Panc1 (cell line): Measurements from ENCODE around the gene SF3A1. TPM values are rescaled to one million over a fixed set of nuclear protein-coding genes. Genes with fewer than 3 reads are reported as not detected.

Experiments used
- ATAC-seq: fragments of 200-7000 bp; cut with Tn5 transposase; 2 replicates; pipeline ENCODE4 v1.9.1; 2020; ENCODE audit warnings: mild to moderate bottlenecking, moderate library complexity
- BruUV-seq: library from RNA; stranded (reverse); fragments of 400-500 nt; replicated peaks from 2 replicates; lab custom pipeline; 2021; lab: Mats Ljungman, UMichigan
- CTCF ChIA-PET: fragments of 300-600 bp; sonication (Branson Sonifier 250); formaldehyde crosslinking; loops from one replicate; lab custom pipeline; 2022; ENCODE audit warnings: antibody characterized with exemption; lab: Charles Lee
- POLR2A ChIA-PET: fragments of 300-600 bp; sonication (Branson Sonifier 250); formaldehyde crosslinking; loops from one replicate; lab custom pipeline; 2022; ENCODE audit warnings: antibody characterized with exemption; lab: Charles Lee
- DNase-seq: peaks from one replicate; pipeline ENCODE4 v3.0.0-alpha.2; 2010; ENCODE audit warnings: low read depth, low spot score
- H3K27ac ChIP-seq: 2 replicates; pipeline ENCODE4 v1.5.1; 2011; ENCODE audit warnings: mild to moderate bottlenecking, low read length, inconsistent platforms
- H3K27me3 ChIP-seq: fragments of 200-500 bp; sonication (Bioruptor generic); 2 replicates; pipeline ENCODE4 v1.6.0; 2014; ENCODE audit warnings: low read length, inconsistent platforms; ENCODE audit not compliant: control insufficient read depth, insufficient read depth
- H3K36me3 ChIP-seq: fragments of 200-500 bp; sonication (Bioruptor generic); 2 replicates; pipeline ENCODE4 v1.5.1; 2014; ENCODE audit warnings: inconsistent platforms, mild to moderate bottlenecking, low read length, moderate library complexity; ENCODE audit not compliant: control insufficient read depth, insufficient read depth
- H3K4me1 ChIP-seq: 2 replicates; pipeline ENCODE4 v1.5.1; 2011; ENCODE audit warnings: inconsistent platforms, mild to moderate bottlenecking, low read length, moderate library complexity; ENCODE audit not compliant: control insufficient read depth, insufficient read depth
- H3K4me3 ChIP-seq, 2 experiments: 2 replicates each; pipeline ENCODE4 v1.5.1; 2011 to 2012; ENCODE audit warnings: low read depth in 2 of 2, low read length in 2 of 2, mild to moderate bottlenecking in 2 of 2, inconsistent platforms in 1 of 2, moderate library complexity in 1 of 2
- H3K9me3 ChIP-seq: fragments of 200-500 bp; sonication (Bioruptor generic); 2 replicates; pipeline ENCODE4 v1.5.1; 2014; ENCODE audit warnings: low read depth, mild to moderate bottlenecking, inconsistent platforms, low read length, moderate library complexity; ENCODE audit not compliant: control insufficient read depth, insufficient read depth
- POLR2AphosphoS5 ChIP-seq: IDR thresholded peaks from 2 replicates; pipeline ENCODE4 v1.6.1; 2012; ENCODE audit warnings: mild to moderate bottlenecking, low read depth, low read length, moderate library complexity
- REST ChIP-seq, 2 experiments: IDR thresholded peaks; 2 replicates each; pipeline ENCODE4 v1.6.1; 2011 to 2012; ENCODE audit warnings: low read depth in 2 of 2, control low read depth in 1 of 2, low read length in 1 of 2, mild to moderate bottlenecking in 1 of 2, moderate library complexity in 1 of 2; ENCODE audit not compliant: insufficient read depth in 1 of 2
- SIN3A ChIP-seq: IDR thresholded peaks from 2 replicates; pipeline ENCODE4 v1.6.1; 2012; ENCODE audit warnings: low read depth, mild to moderate bottlenecking, low read length, moderate library complexity, borderline replicate concordance; ENCODE audit not compliant: insufficient read depth
- TCF7L2 ChIP-seq: IDR thresholded peaks from 2 replicates; pipeline ENCODE4 v1.6.1; 2011; ENCODE audit warnings: mild to moderate bottlenecking, low read depth, low read length, inconsistent platforms
- in situ Hi-C: cut with HindIII; loops from 2 replicates; pipeline ENCODE4 v1.10.0; 2016; ENCODE audit warnings: low sequenced_read_pairs, low pct_unique_long_range_greater_than_20kb
- intact Hi-C: fragments of 100-400 bp; cut with micrococcal nuclease; formaldehyde crosslinking; loops from one replicate; pipeline ENCODE4 v1.10.0; 2022; ENCODE audit not compliant: unreplicated experiment
- total RNA-seq: library from RNA; stranded (reverse); gene quantifications from one replicate; pipeline ENCODE4 v1.2.1, GENCODE V29; 2021; ENCODE audit not compliant: unreplicated experiment
- TF ChIP-seq, protein P1 (sequence below): fragments of 450-650 bp; IDR thresholded peaks from 2 replicates; pipeline ENCODE4 v1.5.1; 2017; ENCODE audit warnings: mild to moderate bottlenecking

The SF3A1 gene
- total RNA-seq, 1 experiment from 2014 or later: 176 TPM

GRCh38 chr22:30285846-30286200 lies 70.9 kb downstream of the SF3A1 start:
- no peak for ATAC-seq
- Histone ChIP-seq H3K27me3 (no peaks in the 10 kb centered on the region), H3K36me3 (no peaks in the 10 kb centered on the region; the same call in 1 of the 2 replicates), H3K27ac (no peak overlapping the region), H3K4me3 (no peak overlapping the region), H3K4me1 (peaks cover 20% of the 10 kb centered on the region), H3K9me3 (no peaks in the 10 kb centered on the region)
- no TSS peak for BruUV-seq
- ChIA-PET CTCF (no interaction called here), POLR2A (no interaction called here)
- intact Hi-C loops (loop anchor here (5.0 kb wide), 1 partner anchor 101 kb away; the partner anchor contains the start of gene RNF215), in situ Hi-C loops (no loop called here)
- DNase-seq: no peak
- TF ChIP-seq POLR2AphosphoS5 (no peak), SIN3A (no peak)

DNA sequence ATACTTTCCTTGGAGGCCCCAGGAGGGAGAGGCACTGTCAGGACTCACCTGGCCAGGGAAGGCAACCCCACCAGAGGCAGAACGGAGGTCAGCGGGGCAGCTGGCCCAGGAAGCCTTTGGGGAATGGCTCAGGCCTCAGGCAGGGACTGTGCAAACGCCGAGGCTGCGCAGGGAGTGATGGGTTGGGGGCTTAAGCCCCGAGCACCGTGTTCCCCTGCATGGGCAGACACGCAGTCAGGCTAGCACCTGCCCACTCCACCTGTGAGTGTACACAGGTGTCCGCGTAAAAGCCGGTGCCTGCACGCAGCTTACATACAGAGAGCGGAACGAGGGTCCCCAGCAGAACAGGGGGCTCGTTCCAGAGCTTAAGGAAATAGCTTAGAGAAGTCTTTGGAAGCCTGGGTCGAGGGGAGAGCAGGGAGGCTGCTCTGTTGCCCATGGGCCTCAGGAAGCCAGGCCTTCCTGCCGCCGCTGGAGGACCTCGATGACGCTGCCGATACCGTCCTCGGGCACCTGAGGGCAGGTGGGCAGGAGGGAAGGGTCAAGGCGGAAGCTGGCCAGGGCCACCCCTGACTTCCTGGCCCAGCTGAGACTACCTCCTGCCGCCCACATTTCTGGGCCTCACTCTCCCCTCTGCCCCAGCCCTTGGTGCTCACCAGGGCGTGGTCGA lies 71.4 kb downstream of the SF3A1 start:
- in situ Hi-C loops (no loop called here), intact Hi-C loops (loop anchor here (5.0 kb wide), 1 partner anchor 102 kb away; the partner anchor contains the start of gene RNF215)
- Histone ChIP-seq H3K27me3 (no peaks in the 10 kb centered on the region), H3K27ac (no peak overlapping the region), H3K9me3 (no peaks in the 10 kb centered on the region), H3K4me3 (no peak overlapping the region), H3K4me1 (peaks cover 15% of the 10 kb centered on the region), H3K36me3 (no peaks in the 10 kb centered on the region; the same call in 1 of the 2 replicates)
- POLR2A ChIA-PET: no interaction called here
- CTCF ChIA-PET: no interaction called here
- no peak for ATAC-seq
- DNase-seq: no peak
- BruUV-seq: no TSS peak
- TF ChIP-seq SIN3A: no peak
- no peak for TF ChIP-seq REST (IDR thresholded peaks at IDR 0.05; ENCODE audit: insufficient read depth in 1 of 2, low read depth in 2 of 2, low read length in 1 of 2)
- TF ChIP-seq POLR2AphosphoS5: no peak
- TF ChIP-seq TCF7L2: no peak
- TF ChIP-seq, protein P1, sequence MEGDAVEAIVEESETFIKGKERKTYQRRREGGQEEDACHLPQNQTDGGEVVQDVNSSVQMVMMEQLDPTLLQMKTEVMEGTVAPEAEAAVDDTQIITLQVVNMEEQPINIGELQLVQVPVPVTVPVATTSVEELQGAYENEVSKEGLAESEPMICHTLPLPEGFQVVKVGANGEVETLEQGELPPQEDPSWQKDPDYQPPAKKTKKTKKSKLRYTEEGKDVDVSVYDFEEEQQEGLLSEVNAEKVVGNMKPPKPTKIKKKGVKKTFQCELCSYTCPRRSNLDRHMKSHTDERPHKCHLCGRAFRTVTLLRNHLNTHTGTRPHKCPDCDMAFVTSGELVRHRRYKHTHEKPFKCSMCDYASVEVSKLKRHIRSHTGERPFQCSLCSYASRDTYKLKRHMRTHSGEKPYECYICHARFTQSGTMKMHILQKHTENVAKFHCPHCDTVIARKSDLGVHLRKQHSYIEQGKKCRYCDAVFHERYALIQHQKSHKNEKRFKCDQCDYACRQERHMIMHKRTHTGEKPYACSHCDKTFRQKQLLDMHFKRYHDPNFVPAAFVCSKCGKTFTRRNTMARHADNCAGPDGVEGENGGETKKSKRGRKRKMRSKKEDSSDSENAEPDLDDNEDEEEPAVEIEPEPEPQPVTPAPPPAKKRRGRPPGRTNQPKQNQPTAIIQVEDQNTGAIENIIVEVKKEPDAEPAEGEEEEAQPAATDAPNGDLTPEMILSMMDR: no peak

GRCh38 chr22:30284666-30285065 lies 72.0 kb downstream of the SF3A1 start:
- ChIA-PET CTCF (interaction anchor here (0.6 kb wide), 1 partner anchor 42 kb away, joined by 4 read pairs; the partner anchor contains the start of gene TBC1D10A), POLR2A (no interaction called here)
- Histone ChIP-seq H3K36me3 (no peaks in the 10 kb centered on the region; the same call in 1 of the 2 replicates), H3K4me3 (no peak overlapping the region), H3K9me3 (no peaks in the 10 kb centered on the region), H3K27ac (no peak overlapping the region), H3K27me3 (no peaks in the 10 kb centered on the region), H3K4me1 (peaks cover 12% of the 10 kb centered on the region)
- TF ChIP-seq REST (IDR thresholded peaks at IDR 0.05; ENCODE audit: insufficient read depth in 1 of 2, low read depth in 2 of 2, low read length in 1 of 2): no peak
- TF ChIP-seq, protein P1: no peak
- TF ChIP-seq POLR2AphosphoS5: no peak
- TF ChIP-seq TCF7L2: no peak
- no peak for TF ChIP-seq SIN3A
- no peak for ATAC-seq
- no TSS peak for BruUV-seq
- intact Hi-C loops (loop anchor here (5.0 kb wide), 1 partner anchor 103 kb away; the partner anchor contains the start of gene RNF215), in situ Hi-C loops (no loop called here)
- DNase-seq: no peak
